ENCODE measurements around the gene DVL1.

DNA sequence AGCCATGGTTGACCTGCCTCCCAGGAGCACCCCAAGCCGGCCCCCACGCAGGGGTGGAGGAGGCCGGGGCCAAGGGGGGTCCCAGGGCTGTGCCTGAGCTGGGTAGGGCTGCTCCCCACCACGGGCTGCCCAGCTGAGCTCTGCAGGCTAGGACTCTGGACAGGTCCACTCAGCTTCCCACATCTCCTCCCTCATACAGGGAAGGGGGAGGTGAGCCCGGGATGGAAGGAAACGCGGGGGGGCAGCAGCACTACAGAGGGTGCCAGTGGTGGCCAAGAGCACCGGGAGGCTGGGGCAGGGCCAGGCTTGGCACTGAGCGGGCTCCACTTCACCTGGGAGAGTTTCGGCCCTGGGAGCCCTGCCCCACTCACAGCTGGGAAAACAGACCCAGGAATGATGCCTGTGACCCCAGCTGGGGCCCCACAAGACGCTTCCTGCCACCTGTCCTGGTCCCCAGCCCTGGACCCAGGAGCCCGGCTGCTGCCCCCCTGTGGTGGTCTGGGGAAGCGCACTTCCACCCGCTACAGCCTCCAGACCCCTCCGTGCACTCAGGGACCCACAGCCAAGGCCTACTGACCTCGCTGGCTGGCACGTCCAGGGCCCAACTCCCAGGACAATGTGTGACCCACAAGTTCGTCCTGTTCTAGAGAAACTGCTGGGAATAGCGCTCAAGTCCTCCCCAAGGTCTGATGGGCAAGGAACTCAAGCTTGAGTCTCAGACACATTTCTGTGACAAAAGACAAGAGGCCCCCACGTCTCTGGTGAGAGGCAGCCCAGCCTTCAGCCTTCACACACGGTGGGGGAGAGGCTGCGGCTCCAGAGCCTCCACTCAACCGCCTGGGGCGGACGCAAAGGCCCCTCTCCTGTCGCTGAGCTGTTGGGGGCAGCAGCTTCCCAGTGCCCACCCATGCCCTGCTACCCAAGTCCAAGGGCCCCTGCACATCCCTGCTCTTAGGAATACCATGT, 22.8 kb upstream of the DVL1 start:
- TF ChIP-seq POLR2A (IDR thresholded peaks at IDR 0.05): no peak
- peak; percentile 90 to 99 (median 95) for TF ChIP-seq CTCF (IDR thresholded peaks at IDR 0.05)
- no peak for TF ChIP-seq EP300 (IDR thresholded peaks at IDR 0.05)

Measured in tibial nerve (tissue), 4 donors.